ENCODE data around the gene UBE2E1.

The UBE2E1 gene

DNA sequence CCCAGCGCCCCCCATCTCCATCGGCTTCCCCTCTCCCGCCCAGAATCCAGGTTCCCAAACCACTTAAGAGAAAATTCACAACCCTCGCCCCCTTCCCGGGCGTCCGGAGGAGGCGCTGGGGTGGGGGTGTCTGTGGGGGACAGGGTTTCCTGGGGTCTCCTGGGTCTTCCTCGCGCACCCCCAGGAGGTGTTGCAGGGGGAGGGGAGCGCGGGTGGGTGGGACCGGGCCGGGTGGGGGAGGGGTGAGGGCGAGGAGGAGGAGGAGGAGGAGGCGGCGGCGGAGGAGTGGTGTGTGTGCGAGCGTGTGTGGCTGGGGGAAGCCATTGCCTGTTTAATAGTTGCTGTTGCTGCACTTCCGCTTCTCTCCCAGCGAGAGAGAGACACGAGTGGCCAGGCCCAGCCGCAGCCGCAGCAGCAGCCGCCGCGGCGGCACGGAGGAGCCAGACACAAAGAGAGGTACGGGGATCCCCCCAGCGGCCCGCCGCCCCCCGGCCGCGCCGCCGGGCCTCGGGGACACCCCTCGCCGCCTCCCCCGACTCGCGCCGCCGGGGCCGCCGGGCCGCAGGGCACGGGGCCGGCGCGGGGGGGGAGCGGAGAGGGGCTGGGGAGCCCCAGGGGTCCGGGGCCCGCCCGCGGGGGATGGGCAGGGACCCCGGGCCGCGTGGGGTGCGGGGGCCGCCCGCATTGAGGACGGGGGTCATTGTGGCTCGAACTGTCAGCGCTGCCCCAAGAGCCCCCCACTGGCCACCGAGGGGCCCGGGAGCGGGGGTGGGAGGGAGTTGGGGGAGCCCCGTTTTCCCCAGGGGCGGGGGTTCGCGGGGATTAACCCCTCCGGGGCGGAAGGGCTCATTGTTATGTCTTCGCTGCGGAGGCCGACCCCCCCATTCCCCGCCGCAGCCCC, at the start of gene UBE2E1:
UBE2E1 (plus strand) TSS at position 323 of the 901 bp plus-strand sequence. CDS start 1,315 bp downstream, outside the sequence.
- peak; percentile 66 for DNase-seq

GRCh38 chr3:23756206-23756840, 49.4 kb upstream of the UBE2E1 start:
- no peak for DNase-seq

DNA sequence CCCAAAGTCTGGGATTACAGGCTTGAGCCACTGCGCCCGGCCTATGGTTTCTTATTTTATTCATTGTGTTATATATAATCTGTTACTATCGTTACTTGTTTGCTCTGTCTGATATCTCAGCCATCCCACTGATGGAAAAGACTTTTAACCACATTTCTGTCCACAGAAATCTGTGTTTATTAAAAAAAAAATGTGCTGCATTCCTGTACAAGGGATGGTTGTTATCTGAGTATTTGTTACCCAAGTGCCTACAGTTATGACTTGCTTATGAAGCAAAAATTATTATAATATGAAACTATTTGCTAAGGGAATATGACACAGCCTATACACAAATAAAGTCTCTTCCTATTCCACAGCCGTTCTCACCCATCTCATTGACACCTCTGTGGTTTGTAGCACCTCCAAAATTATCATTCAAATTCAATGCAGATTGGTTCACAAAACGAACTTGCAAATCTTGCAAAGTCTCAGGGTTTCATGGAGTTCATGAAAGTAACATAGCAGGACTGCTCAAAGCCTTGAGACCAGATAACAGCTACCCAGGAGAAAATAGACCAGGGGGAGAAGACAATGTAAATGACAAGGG, 47.4 kb upstream of the UBE2E1 start:
- DNase-seq: no peak

- DNase-seq: no peak
Measured at GRCh38 chr3:23760325-23760724, 45.4 kb upstream of the UBE2E1 start.

DNA sequence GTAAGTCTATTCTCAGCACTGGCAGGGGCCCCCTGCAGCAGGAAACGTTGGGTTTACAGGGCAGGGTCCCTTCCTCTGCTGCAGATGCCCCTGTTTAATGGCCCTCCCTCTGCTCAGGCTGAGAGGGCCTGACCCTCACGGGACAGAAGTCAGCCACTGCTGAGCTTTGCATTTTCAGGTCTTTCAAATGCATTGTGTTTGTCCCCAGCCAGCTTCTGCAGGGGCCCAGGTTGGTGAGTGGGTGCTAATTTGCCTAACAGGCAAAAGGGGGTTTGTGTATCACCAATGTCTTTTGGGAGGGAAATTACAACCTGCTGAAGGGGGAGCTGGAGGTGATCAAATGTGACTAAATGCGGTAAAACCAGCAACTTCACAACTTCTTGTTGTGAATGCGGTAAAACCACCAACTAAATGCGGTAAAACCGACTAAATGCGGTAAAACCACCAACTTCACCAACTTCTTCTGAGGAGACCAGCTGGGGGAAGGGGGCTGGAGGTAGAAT, 44.8 kb upstream of the UBE2E1 start:
- no peak for DNase-seq

DNA sequence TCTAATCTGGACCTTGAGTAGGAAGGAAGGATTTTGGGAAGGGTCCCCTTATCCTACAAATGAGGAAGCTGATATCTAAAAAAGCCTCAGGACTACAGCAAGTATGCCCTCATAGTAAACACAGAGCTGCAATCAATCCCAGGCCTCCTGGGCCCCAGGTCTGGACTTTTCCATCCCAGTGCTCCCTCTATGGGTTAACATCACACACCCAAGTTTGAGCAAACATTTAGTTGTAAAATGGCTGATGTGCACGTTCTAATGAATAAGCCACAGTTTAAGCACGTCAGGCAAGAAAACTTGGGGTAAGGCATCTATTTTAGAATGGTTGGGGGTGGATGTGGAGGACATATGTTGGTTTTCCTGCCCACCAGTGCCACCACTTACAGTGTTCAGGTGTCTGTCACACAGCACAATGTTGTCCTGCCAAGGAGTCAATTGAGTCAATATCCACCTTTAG, 44.3 kb upstream of the UBE2E1 start:
- peak; percentile 17 for DNase-seq

GRCh38 chr3:23762214-23762613, 43.5 kb upstream of the UBE2E1 start:
- no peak for DNase-seq

DNA sequence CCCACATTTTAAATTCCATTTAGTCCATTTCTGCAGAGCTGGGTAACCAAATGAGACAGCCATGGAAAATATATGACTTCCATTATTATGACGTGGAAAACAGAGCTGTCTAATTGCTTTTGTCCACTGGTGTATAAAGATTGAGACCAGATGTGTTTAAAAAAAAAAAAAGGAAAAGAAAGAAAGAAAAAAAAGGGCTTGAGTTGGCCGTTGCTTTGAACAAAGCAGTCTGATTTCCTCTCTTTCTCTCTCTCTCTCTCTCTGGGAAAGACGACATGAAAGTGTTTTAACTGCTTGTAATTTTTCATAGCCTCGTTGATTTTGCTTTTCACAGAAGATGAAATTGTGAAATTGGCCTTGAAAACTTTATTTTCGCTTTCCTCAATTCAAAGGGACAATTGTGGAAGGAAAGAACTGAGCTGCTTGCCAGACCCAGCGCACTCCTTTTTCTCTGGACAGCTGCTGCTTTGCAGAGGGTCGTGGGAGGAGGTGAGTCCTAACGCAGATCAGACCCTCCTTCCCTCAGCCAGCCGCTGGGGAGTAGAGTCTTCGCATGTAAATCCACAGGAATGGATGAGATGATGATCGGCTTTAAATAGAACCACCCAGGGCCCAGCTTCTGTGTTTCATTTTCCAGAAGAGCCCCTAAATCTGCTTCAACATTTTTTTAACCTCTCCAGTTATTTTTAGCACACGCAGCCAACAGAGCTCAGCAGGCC, 42.8 kb upstream of the UBE2E1 start:
- DNase-seq: no peak

- DNase-seq: no peak
Measured at GRCh38 chr3:23764407-23764806, 41.3 kb upstream of the UBE2E1 start.

GRCh38 chr3:23767546-23767945, 38.2 kb upstream of the UBE2E1 start:
- no peak for DNase-seq

DNA sequence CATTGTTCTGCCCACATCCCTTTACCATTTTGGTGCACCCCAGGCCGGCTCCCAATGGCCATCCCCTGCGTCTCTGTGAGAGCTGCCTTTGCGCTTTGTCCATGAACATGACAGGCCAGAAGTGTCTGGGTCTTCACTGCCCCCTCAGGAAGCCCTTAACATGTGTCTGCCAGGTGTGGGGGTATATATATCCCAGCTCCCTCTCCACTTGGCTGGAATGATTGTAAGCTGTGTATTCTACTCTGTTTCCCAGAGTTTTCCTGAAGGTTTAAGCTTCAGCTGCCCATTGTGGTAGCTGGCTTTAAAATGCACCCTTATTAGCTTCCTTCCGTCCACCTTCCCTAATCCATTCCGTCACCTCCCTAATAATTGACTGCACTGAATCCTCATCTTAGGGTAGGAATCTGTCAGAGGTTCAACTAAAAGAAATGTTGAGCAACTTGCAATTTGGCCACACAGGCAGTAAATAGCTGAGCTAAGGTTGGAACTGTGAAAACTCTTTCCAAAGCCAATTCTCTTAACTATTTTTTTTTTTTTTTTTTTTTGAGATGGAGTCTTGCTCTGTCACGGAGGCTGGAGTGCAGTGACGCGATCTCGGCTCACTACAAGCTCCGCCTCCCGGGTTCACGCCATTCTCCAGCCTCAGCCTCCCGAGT, 30.4 kb upstream of the UBE2E1 start:
- DNase-seq: no peak

GRCh38 chr3:23776352-23776891, 29.3 kb upstream of the UBE2E1 start:
- DNase-seq: no peak

GRCh38 chr3:23778446-23778845, 27.3 kb upstream of the UBE2E1 start:
- DNase-seq: no peak

GRCh38 chr3:23779841-23780240, 25.9 kb upstream of the UBE2E1 start:
- no peak for DNase-seq

GRCh38 chr3:23781051-23781450, 24.7 kb upstream of the UBE2E1 start:
- DNase-seq: no peak

GRCh38 chr3:23781871-23782270, 23.9 kb upstream of the UBE2E1 start:
- no peak for DNase-seq

- no peak for DNase-seq
Measured at GRCh38 chr3:23785097-23785645, 20.6 kb upstream of the UBE2E1 start.

DNA sequence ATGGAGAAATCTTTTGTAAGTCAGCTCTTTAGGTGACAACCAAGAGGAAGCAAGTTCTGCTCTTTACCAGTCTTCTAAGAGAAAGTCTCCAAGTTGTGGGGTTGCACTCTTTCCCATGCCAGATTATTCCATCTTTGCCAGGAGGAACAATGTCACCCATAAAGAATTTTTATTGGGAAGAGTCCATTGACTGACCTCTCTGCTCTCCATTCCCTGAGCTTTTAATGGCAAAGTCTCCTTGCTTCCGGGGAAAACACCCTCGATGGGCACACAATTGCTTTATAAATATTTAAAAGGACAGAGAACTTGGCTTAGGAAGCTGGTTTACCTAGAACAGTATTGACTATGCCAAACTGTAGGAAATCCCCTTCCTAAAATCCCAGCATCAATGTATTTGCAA, 19.9 kb upstream of the UBE2E1 start:
- DNase-seq: no peak

GRCh38 chr3:23791678-23792077, 14.1 kb upstream of the UBE2E1 start:
- DNase-seq: no peak

- no peak for DNase-seq
Measured at GRCh38 chr3:23793528-23794134, 12.1 kb upstream of the UBE2E1 start.

- DNase-seq: no peak
Measured at GRCh38 chr3:23795096-23795495, 10.7 kb upstream of the UBE2E1 start.
